ENCODE measurements around the gene ZNF112.

The ZNF112 gene

GRCh38 chr19:44282846-44283245 is 73.6 kb downstream of the ZNF112 start:
- no peak for DNase-seq

- no peak for DNase-seq
These were observed 75.6 kb downstream of the ZNF112 start for GRCh38 chr19:44280916-44281315.

GRCh38 chr19:44278181-44278690 is 78.2 kb downstream of the ZNF112 start:
- DNase-seq = no peak

GRCh38 chr19:44277331-44277730 is 79.1 kb downstream of the ZNF112 start:
- DNase-seq = no peak
